ENCODE measurements around the gene TTBK2.

Gene TTBK2

DNA sequence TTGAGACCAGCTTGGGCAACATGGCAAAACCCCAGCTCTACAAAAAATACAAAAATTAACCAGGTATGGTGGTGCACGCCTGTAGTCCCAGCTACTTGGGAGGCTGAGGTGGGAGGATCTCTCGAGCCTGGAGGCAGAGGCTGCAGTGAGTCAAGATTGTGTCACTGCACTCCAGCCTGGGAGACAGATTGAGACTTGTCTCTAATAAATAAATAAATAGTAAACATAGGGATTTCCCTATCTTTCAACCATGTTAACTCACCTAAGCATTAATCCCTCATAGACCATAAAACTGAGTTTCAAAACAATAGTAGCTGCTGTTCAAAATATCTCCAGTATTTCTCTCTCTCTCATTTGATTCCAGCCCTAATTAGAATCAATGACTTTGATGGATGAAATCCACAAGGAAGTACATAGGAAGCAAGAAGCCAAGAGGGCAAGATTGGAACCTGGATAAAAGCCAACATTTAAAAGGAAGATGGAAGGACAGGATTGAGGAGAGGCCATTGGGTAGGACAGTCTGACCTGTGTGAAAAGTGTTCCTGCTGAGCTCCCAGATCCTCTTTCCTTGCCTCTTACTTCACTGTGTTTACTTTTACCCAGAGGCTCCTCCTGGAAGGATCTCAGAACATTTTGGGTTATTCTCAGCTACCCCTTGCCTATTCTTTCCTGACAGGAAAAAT lies 12.4 kb upstream of the TTBK2 start:
- no peak for DNase-seq (ENCODE audit: insufficient read length, low spot score)
- FAIRE-seq = no peak

GRCh38 chr15:42931702-42932486 lies 11.3 kb upstream of the TTBK2 start:
- TF ChIP-seq POLR2A (IDR thresholded peaks at IDR 0.05; ENCODE audit: low read depth, low read length) (no peak), PAX5 (IDR thresholded peaks at IDR 0.05; ENCODE audit: insufficient read depth, low read length, severe bottlenecking) (no peak), TAF1 (IDR thresholded peaks at IDR 0.05; ENCODE audit: low read depth, low read length) (no peak), POLR2AphosphoS5 (IDR thresholded peaks at IDR 0.05; ENCODE audit: low read depth, low read length) (no peak), SPI1 (IDR thresholded peaks at IDR 0.05; ENCODE audit: low read depth, low read length) (no peak), POU2F2 (IDR thresholded peaks at IDR 0.05; ENCODE audit: low read depth, low read length) (no peak)
- DNase-seq (ENCODE audit: insufficient read length, low spot score) (no peak), FAIRE-seq (no peak)

More for the DNA sequence above, 12.4 kb upstream of the TTBK2 start:
- TF ChIP-seq SPI1 (IDR thresholded peaks at IDR 0.05; ENCODE audit: low read depth, low read length) (no peak), POLR2A (IDR thresholded peaks at IDR 0.05; ENCODE audit: low read depth, low read length) (no peak), POU2F2 (IDR thresholded peaks at IDR 0.05; ENCODE audit: low read depth, low read length) (no peak), TAF1 (IDR thresholded peaks at IDR 0.05; ENCODE audit: low read depth, low read length) (no peak), POLR2AphosphoS5 (IDR thresholded peaks at IDR 0.05; ENCODE audit: low read depth, low read length) (no peak), PAX5 (IDR thresholded peaks at IDR 0.05; ENCODE audit: insufficient read depth, low read length, severe bottlenecking) (no peak)

DNA sequence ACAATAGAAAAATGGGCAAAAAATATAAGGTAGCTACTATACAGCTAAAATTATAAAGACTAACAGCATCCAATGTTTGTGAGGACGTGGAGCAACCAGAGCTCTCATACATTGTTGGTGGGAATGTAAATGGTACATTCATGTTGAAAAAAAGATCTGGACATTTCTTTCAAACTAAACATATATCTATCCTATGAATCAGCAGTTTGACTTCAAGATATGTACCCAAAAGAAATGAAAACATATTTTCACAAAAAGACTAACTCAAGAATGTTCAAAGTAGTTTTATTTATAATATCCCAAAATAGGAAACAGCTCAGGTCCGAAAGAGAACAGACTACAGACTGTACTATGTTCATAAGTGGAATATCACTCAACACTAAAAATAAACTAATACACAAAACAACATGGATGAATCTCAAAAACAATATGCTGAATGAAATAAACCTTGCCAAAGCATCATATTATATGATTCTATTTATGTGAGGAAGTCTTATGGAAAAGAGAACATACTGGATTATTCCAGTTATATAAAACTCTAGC lies 8.8 kb upstream of the TTBK2 start:
- no peak for FAIRE-seq
- TF ChIP-seq SPI1 (IDR thresholded peaks at IDR 0.05; ENCODE audit: low read depth, low read length) = no peak
- no peak for TF ChIP-seq POLR2A (IDR thresholded peaks at IDR 0.05; ENCODE audit: low read depth, low read length)
- no peak for DNase-seq (ENCODE audit: insufficient read length, low spot score)

- DNase-seq (ENCODE audit: insufficient read length, low spot score) = no peak
- no peak for FAIRE-seq
- no peak for TF ChIP-seq POLR2AphosphoS5 (IDR thresholded peaks at IDR 0.05; ENCODE audit: low read depth, low read length)
- TF ChIP-seq POLR2A (IDR thresholded peaks at IDR 0.05; ENCODE audit: low read depth, low read length) = no peak
- TF ChIP-seq SPI1 (IDR thresholded peaks at IDR 0.05; ENCODE audit: low read depth, low read length) = no peak
- TF ChIP-seq TAF1 (IDR thresholded peaks at IDR 0.05; ENCODE audit: low read depth, low read length) = no peak
- no peak for TF ChIP-seq PAX5 (IDR thresholded peaks at IDR 0.05; ENCODE audit: insufficient read depth, low read length, severe bottlenecking)
- TF ChIP-seq POU2F2 (IDR thresholded peaks at IDR 0.05; ENCODE audit: low read depth, low read length) = no peak
Measured at GRCh38 chr15:42921342-42921731, 759 bp upstream of the TTBK2 start.

- DNase-seq (ENCODE audit: insufficient read length, low spot score) (no peak), FAIRE-seq (peak; percentile 51)
- no peak for TF ChIP-seq PAX5 (IDR thresholded peaks at IDR 0.05; ENCODE audit: insufficient read depth, low read length, severe bottlenecking)
- TF ChIP-seq POLR2AphosphoS5 (IDR thresholded peaks at IDR 0.05; ENCODE audit: low read depth, low read length) = no peak
- TF ChIP-seq SPI1 (IDR thresholded peaks at IDR 0.05; ENCODE audit: low read depth, low read length) = no peak
- no peak for TF ChIP-seq TAF1 (IDR thresholded peaks at IDR 0.05; ENCODE audit: low read depth, low read length)
- TF ChIP-seq POLR2A (IDR thresholded peaks at IDR 0.05; ENCODE audit: low read depth, low read length) = no peak
- TF ChIP-seq POU2F2 (IDR thresholded peaks at IDR 0.05; ENCODE audit: low read depth, low read length) = no peak
Measured at GRCh38 chr15:42919799-42920518, 619 bp downstream of the TTBK2 start.

DNA sequence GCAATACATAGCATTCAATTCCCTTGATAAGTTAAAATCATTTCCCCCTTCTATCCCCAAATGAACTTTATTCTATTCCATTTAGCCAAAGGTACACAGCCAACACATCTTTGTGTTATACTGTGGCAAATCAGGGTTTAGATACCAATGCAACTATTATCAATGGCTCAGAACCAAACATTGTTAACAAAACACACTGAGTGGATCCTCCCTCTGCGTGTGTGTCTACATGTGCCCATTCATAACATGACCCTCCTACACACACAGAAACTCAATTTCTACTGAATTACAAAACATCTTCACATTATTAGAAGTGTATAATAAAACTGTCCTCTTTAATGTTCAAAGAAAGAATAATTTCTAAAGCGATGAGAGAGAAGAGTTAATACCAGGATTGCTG lies 1.3 kb downstream of the TTBK2 start:
- DNase-seq (ENCODE audit: insufficient read length, low spot score) (no peak), FAIRE-seq (peak; percentile 76)
- no peak for TF ChIP-seq TAF1 (IDR thresholded peaks at IDR 0.05; ENCODE audit: low read depth, low read length)

DNA sequence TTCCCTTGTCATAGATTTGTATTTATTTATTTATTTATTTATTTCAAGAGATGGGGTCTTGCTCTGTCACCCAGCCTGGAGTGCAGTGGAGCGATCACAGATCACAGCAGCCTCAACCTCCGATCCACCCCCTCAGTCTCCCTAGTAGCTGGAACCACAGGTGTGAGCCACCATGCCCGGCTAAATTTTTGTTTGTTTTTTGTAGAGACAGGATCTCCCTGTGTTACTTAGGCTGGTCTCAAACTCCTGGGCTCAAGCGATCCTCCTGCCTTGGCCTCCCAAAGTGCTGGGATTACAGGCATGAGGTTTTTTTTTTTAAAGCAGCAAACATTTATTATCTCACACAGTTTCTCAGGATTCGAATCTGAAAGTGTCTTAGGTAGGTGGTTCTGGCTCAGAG lies 2.5 kb downstream of the TTBK2 start:
- FAIRE-seq = peak; percentile 9
- no peak for DNase-seq (ENCODE audit: insufficient read length, low spot score)
- TF ChIP-seq POU2F2 (IDR thresholded peaks at IDR 0.05; ENCODE audit: low read depth, low read length) (no peak), PAX5 (IDR thresholded peaks at IDR 0.05; ENCODE audit: insufficient read depth, low read length, severe bottlenecking) (peak; percentile 6)

GRCh38 chr15:42915654-42916315 lies 4.8 kb downstream of the TTBK2 start:
- no peak for TF ChIP-seq SPI1 (IDR thresholded peaks at IDR 0.05; ENCODE audit: low read depth, low read length)
- TF ChIP-seq POU2F2 (IDR thresholded peaks at IDR 0.05; ENCODE audit: low read depth, low read length) = no peak
- DNase-seq (ENCODE audit: insufficient read length, low spot score) (no peak), FAIRE-seq (no peak)

DNA sequence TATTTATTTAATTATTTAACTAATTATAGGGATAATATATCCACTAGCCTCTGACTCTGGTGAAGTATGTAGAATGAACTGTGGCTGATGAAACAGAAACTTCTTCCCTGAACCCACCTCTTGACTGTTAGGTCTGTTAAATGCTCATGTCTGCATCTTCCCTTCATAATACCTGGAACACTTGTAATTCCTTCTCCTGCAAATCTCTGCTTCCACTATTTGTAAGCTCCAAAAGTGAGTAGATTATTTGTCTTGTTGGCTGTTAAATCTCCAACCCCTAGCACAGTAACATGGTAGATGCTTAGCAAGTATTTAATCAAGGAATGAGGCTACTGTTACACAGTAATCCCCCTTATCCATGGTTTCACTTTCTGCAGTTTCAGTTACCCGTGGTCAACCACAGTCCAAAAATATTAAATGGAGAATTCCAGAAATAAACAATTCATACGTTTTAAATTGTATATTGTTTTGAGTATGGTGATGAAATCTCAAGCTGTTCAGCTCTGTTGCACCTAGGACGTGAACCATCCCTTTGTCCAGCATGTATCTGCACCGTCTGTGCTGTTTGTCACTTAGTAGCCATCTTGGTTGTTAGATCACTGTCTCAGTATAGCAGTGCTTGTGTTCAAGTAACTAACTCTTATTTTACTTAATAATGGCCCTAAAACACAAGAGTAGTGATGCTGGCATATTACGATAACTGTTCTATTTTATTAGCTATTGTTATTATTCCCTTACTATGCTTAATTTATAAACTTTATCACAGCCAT lies 5.7 kb downstream of the TTBK2 start:
- FAIRE-seq (peak; percentile 65), DNase-seq (ENCODE audit: insufficient read length, low spot score) (no peak)
- TF ChIP-seq PAX5 (IDR thresholded peaks at IDR 0.05; ENCODE audit: insufficient read depth, low read length, severe bottlenecking) = no peak
- TF ChIP-seq POU2F2 (IDR thresholded peaks at IDR 0.05; ENCODE audit: low read depth, low read length) = no peak
- TF ChIP-seq SPI1 (IDR thresholded peaks at IDR 0.05; ENCODE audit: low read depth, low read length) = no peak
- TF ChIP-seq POLR2A (IDR thresholded peaks at IDR 0.05; ENCODE audit: low read depth, low read length) = no peak
- TF ChIP-seq POLR2AphosphoS5 (IDR thresholded peaks at IDR 0.05; ENCODE audit: low read depth, low read length) = no peak
- TF ChIP-seq TAF1 (IDR thresholded peaks at IDR 0.05; ENCODE audit: low read depth, low read length) = no peak

All from GM12891 (cell line).